HepG2 (cell line): ENCODE data around the gene BAZ1B. TPM values are rescaled to one million over a fixed set of nuclear protein-coding genes. Genes with fewer than 3 reads are reported as not detected.
A peak's percentile ranks its signal among the peaks of the same experiment; 100 is the strongest.

Experiments
- ARNTL ChIP-seq: sonication (generic); formaldehyde crosslinking; IDR thresholded peaks from 2 replicates; pipeline ENCODE4 v1.4.0; 2020; ENCODE audit warnings: mild to moderate bottlenecking, missing genetic modification reagents
- CEBPB ChIP-seq: IDR thresholded peaks from 2 replicates; pipeline ENCODE4 v1.6.1; 2011; ENCODE audit warnings: low read depth, low read length, improper control_type of control experiment, borderline replicate concordance
- EEA1 ChIP-seq: sonication (generic); formaldehyde crosslinking; IDR thresholded peaks from 2 replicates; pipeline ENCODE4 v1.5.1; 2020; ENCODE audit warnings: mild to moderate bottlenecking, missing genetic modification reagents, borderline replicate concordance
- FOXA3 ChIP-seq: IDR thresholded peaks from 2 replicates; pipeline ENCODE4 v1.6.1; 2016; ENCODE audit warnings: missing genetic modification reagents, missing compliant biosample characterization
- FOXJ3 ChIP-seq: sonication (generic); formaldehyde crosslinking; IDR thresholded peaks from 2 replicates; pipeline ENCODE4 v1.4.0; 2020; ENCODE audit warnings: missing genetic modification reagents, mild to moderate bottlenecking, borderline replicate concordance
- HOXA3 ChIP-seq: sonication (generic); formaldehyde crosslinking; IDR thresholded peaks from 2 replicates; pipeline ENCODE4 v1.5.0; 2020; ENCODE audit warnings: missing genetic modification reagents
- SALL1 ChIP-seq: sonication (generic); formaldehyde crosslinking; IDR thresholded peaks from 2 replicates; pipeline ENCODE4 v1.8.0; 2022; ENCODE audit warnings: mild to moderate bottlenecking, missing genetic modification reagents
- SRSF9 ChIP-seq: fragments of 200-400 bp; formaldehyde crosslinking; IDR thresholded peaks from 2 replicates; pipeline ENCODE4 v1.6.1; 2018; ENCODE audit warnings: borderline replicate concordance, mild to moderate bottlenecking, low read depth, low read length; ENCODE audit not compliant: insufficient read depth, poor library complexity, severe bottlenecking
- ZFYVE20 ChIP-seq: sonication (generic); formaldehyde crosslinking; IDR thresholded peaks from 2 replicates; pipeline ENCODE4 v1.8.0; 2023; ENCODE audit warnings: low read depth, mild to moderate bottlenecking, moderate library complexity, missing genetic modification reagents, borderline replicate concordance
- ZNF124 ChIP-seq: sonication (generic); formaldehyde crosslinking; IDR thresholded peaks from 2 replicates; pipeline ENCODE4 v1.4.0; 2020; ENCODE audit warnings: missing genetic modification reagents
- ZNF264 ChIP-seq: sonication (generic); formaldehyde crosslinking; IDR thresholded peaks from 2 replicates; pipeline ENCODE4 v1.4.0; 2020; ENCODE audit warnings: missing genetic modification reagents
- ZNF431 ChIP-seq: sonication (generic); formaldehyde crosslinking; IDR thresholded peaks from 2 replicates; pipeline ENCODE4 v1.9.0; 2022; ENCODE audit warnings: missing genetic modification reagents, low read depth, mild to moderate bottlenecking, borderline replicate concordance
- ZNF746 ChIP-seq: sonication (generic); formaldehyde crosslinking; IDR thresholded peaks from 2 replicates; pipeline ENCODE4 v1.8.0; 2022; ENCODE audit warnings: mild to moderate bottlenecking, missing genetic modification reagents
- polyA plus RNA-seq, 8 experiments: library from polyadenylated mRNA; depleted of rRNA in 3 of 8; stranded (reverse) in 7 of 8; unstranded in 1 of 8; fragments of >200 nt; fragmentation: Illumina TruSeq in 4 of 8; extraction: Trizol in 4 of 8; gene quantifications; 2 replicates each; pipeline versions ENCODE4 v1.2.1 to v1.2.3, GENCODE V29; 2011 to 2016; ENCODE audit warnings: low read depth in 4 of 8, missing spikeins in 1 of 8, mixed read lengths in 1 of 8; ENCODE audit not compliant: insufficient read depth in 1 of 8
- total RNA-seq, 5 experiments: library from RNA; depleted of rRNA; stranded (reverse); fragments of >200 nt; fragmentation: Illumina TruSeq; extraction: Trizol; gene quantifications; 2 replicates each; pipeline ENCODE4 v1.2.3, GENCODE V29; 2016; ENCODE audit warnings: low read depth in 1 of 5
- TF ChIP-seq, protein P1 (sequence below): sonication (generic); formaldehyde crosslinking; IDR thresholded peaks from 2 replicates; pipeline ENCODE4 v1.4.0; 2020; ENCODE audit warnings: missing genetic modification reagents, mild to moderate bottlenecking, borderline replicate concordance
- TF ChIP-seq, protein P2 (sequence below): sonication (generic); formaldehyde crosslinking; IDR thresholded peaks from 2 replicates; pipeline ENCODE4 v1.8.1; 2023; ENCODE audit warnings: mild to moderate bottlenecking, missing genetic modification reagents
- TF ChIP-seq, protein P3 (sequence below): sonication (generic); formaldehyde crosslinking; IDR thresholded peaks from 2 replicates; pipeline ENCODE4 v1.4.0; 2020; ENCODE audit warnings: mild to moderate bottlenecking, missing genetic modification reagents
- TF ChIP-seq, protein P4 (sequence below): sonication (generic); formaldehyde crosslinking; IDR thresholded peaks from 2 replicates; pipeline ENCODE4 v1.4.0; 2020; ENCODE audit warnings: mild to moderate bottlenecking, missing genetic modification reagents
- TF ChIP-seq, protein P5 (sequence below): sonication (generic); formaldehyde crosslinking; IDR thresholded peaks from 2 replicates; pipeline ENCODE4 v1.9.0; 2021; ENCODE audit warnings: missing genetic modification reagents, mild to moderate bottlenecking, borderline replicate concordance

The BAZ1B gene
- total and polyA plus RNA-seq, 2 of the 13 experiments (the other 11 are each of a cell fraction or from before 2014, with no cell fraction given) = 18.6 to 69.4 TPM

DNA sequence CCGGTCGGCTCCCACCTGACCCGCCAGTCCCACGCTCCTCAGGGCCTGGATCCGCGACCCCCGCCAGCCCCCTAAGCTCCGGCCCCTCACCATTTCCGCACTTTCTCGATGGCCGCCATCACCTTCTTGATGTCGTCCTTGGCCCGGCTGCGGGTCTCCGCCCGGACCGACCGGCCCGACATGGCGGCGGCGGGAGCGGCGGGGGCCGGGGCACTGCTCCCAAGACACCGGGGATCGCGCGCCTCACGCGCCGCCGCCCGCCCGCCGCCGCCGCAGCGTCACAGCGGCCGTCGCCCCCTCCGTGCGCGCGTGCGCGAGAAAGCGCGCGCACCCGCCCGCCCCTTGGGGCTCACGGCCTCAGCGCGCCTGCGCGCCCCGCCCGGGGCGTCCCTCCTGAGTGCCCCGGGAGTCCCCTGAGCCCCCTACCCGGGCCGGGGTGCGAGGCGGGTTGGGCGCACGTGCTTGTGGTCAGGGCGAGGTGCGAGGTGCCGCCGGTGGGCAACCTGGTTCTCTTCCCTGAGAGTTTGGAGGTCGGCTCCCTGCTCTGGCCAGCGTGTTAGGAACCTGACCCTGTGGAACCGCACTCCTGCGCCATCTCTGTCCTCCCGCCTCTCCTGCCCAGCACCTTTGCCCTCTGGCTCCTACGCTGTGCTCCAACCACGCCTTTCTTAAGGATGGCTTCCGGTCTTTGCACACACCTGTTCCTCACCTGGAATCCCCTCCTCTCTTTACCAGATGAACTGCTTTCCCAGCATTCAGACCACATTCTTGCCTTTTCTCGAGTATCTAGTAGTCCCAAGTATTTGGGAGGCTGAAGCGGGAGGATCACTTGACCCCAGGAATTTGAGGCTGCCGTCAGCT is 35.5 kb upstream of the BAZ1B start, which contains the start of gene BCL7B (continued):
- TF ChIP-seq ZFYVE20 (CRISPR knock-in tag) (peak; percentile 90), HOXA3 (CRISPR knock-in tag) (peak; percentile 83), ZNF746 (CRISPR knock-in tag) (peak; percentile 64; the same call in 1 of the 2 replicates), ZNF431 (CRISPR knock-in tag) (no peak), ZNF264 (CRISPR knock-in tag) (peak; percentile 78; the same call in 1 of the 2 replicates), ARNTL (CRISPR knock-in tag) (peak; percentile 73; the same call in 1 of the 2 replicates), FOXJ3 (no peak), SRSF9 (no peak), EEA1 (CRISPR knock-in tag) (peak; percentile 99; the same call in 1 of the 2 replicates), CEBPB (no peak), FOXA3 (CRISPR knock-in tag) (no peak), SALL1 (peak; percentile 97), ZNF124 (peak; percentile 74; the same call in 1 of the 2 replicates)
- TF ChIP-seq, protein P1, sequence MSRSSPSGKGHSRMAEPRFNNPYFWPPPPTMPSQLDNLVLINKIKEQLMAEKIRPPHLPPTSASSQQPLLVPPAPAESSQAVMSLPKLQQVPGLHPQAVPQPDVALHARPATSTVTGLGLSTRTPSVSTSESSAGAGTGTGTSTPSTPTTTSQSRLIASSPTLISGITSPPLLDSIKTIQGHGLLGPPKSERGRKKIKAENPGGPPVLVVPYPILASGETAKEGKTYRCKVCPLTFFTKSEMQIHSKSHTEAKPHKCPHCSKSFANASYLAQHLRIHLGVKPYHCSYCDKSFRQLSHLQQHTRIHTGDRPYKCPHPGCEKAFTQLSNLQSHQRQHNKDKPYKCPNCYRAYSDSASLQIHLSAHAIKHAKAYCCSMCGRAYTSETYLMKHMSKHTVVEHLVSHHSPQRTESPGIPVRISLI (CRISPR knock-in tag) = no peak
- TF ChIP-seq, protein P2, sequence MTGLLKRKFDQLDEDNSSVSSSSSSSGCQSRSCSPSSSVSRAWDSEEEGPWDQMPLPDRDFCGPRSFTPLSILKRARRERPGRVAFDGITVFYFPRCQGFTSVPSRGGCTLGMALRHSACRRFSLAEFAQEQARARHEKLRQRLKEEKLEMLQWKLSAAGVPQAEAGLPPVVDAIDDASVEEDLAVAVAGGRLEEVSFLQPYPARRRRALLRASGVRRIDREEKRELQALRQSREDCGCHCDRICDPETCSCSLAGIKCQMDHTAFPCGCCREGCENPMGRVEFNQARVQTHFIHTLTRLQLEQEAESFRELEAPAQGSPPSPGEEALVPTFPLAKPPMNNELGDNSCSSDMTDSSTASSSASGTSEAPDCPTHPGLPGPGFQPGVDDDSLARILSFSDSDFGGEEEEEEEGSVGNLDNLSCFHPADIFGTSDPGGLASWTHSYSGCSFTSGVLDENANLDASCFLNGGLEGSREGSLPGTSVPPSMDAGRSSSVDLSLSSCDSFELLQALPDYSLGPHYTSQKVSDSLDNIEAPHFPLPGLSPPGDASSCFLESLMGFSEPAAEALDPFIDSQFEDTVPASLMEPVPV (CRISPR knock-in tag) = no peak; the same call in 1 of the 2 replicates
- TF ChIP-seq, protein P3, sequence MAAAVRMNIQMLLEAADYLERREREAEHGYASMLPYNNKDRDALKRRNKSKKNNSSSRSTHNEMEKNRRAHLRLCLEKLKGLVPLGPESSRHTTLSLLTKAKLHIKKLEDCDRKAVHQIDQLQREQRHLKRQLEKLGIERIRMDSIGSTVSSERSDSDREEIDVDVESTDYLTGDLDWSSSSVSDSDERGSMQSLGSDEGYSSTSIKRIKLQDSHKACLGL (CRISPR knock-in tag) = peak; percentile 95
- TF ChIP-seq, protein P4, sequence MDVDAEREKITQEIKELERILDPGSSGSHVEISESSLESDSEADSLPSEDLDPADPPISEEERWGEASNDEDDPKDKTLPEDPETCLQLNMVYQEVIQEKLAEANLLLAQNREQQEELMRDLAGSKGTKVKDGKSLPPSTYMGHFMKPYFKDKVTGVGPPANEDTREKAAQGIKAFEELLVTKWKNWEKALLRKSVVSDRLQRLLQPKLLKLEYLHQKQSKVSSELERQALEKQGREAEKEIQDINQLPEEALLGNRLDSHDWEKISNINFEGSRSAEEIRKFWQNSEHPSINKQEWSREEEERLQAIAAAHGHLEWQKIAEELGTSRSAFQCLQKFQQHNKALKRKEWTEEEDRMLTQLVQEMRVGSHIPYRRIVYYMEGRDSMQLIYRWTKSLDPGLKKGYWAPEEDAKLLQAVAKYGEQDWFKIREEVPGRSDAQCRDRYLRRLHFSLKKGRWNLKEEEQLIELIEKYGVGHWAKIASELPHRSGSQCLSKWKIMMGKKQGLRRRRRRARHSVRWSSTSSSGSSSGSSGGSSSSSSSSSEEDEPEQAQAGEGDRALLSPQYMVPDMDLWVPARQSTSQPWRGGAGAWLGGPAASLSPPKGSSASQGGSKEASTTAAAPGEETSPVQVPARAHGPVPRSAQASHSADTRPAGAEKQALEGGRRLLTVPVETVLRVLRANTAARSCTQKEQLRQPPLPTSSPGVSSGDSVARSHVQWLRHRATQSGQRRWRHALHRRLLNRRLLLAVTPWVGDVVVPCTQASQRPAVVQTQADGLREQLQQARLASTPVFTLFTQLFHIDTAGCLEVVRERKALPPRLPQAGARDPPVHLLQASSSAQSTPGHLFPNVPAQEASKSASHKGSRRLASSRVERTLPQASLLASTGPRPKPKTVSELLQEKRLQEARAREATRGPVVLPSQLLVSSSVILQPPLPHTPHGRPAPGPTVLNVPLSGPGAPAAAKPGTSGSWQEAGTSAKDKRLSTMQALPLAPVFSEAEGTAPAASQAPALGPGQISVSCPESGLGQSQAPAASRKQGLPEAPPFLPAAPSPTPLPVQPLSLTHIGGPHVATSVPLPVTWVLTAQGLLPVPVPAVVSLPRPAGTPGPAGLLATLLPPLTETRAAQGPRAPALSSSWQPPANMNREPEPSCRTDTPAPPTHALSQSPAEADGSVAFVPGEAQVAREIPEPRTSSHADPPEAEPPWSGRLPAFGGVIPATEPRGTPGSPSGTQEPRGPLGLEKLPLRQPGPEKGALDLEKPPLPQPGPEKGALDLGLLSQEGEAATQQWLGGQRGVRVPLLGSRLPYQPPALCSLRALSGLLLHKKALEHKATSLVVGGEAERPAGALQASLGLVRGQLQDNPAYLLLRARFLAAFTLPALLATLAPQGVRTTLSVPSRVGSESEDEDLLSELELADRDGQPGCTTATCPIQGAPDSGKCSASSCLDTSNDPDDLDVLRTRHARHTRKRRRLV (CRISPR knock-in tag) = peak; percentile 75; the same call in 1 of the 2 replicates
- TF ChIP-seq, protein P5, sequence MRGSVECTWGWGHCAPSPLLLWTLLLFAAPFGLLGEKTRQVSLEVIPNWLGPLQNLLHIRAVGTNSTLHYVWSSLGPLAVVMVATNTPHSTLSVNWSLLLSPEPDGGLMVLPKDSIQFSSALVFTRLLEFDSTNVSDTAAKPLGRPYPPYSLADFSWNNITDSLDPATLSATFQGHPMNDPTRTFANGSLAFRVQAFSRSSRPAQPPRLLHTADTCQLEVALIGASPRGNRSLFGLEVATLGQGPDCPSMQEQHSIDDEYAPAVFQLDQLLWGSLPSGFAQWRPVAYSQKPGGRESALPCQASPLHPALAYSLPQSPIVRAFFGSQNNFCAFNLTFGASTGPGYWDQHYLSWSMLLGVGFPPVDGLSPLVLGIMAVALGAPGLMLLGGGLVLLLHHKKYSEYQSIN (CRISPR knock-in tag) = no peak
